MCF 10A (cell line): Measurements from ENCODE around the gene COQ8A. TPM values are rescaled to one million over a fixed set of nuclear protein-coding genes. Genes with fewer than 3 reads are reported as not detected.

ENCODE experiments used
- BruUV-seq: library from RNA; stranded (reverse); fragments of 400-500 nt; replicated peaks from 2 replicates; lab custom pipeline; 2021; lab: Mats Ljungman, UMichigan
- CTCF ChIA-PET: fragments of 300-600 bp; sonication (Branson Sonifier 250); formaldehyde crosslinking; extraction: SDS; loops from one replicate; lab custom pipeline; 2021; ENCODE audit warnings: antibody characterized with exemption, inconsistent platforms; lab: Yijun Ruan, JAX
- POLR2A ChIA-PET: fragments of 300-600, 350-650 bp; sonication (Branson Sonifier 250); formaldehyde crosslinking; extraction: SDS; loops from one replicate; lab custom pipeline; 2020; ENCODE audit warnings: antibody characterized with exemption, inconsistent platforms; lab: Yijun Ruan, JAX
- DNase-seq: peaks from one replicate; pipeline ENCODE4 v3.0.0-alpha.2; 2018; ENCODE audit not compliant: unreplicated experiment
- H3K27ac Mint-ChIP-seq: one replicate; pipeline ENCODE4 v1.8.0; 2022; ENCODE audit warnings: mild to moderate bottlenecking, low read depth, mixed read lengths; ENCODE audit not compliant: unreplicated experiment
- H3K27me3 Mint-ChIP-seq: one replicate; pipeline ENCODE4 v1.8.0; 2022; ENCODE audit warnings: mixed read lengths; ENCODE audit not compliant: insufficient read depth, unreplicated experiment
- H3K36me3 Mint-ChIP-seq: one replicate; pipeline ENCODE4 v1.8.0; 2022; ENCODE audit warnings: mild to moderate bottlenecking, moderate library complexity, mixed read lengths; ENCODE audit not compliant: insufficient read depth, unreplicated experiment
- H3K4me1 Mint-ChIP-seq: one replicate; pipeline ENCODE4 v1.8.0; 2022; ENCODE audit warnings: mixed read lengths; ENCODE audit not compliant: insufficient read depth, unreplicated experiment
- H3K4me3 Mint-ChIP-seq: one replicate; pipeline ENCODE4 v1.8.0; 2022; ENCODE audit warnings: mild to moderate bottlenecking, moderate library complexity, mixed read lengths; ENCODE audit not compliant: unreplicated experiment
- H3K9me3 Mint-ChIP-seq: one replicate; pipeline ENCODE4 v1.8.0; 2022; ENCODE audit warnings: mixed read lengths; ENCODE audit not compliant: unreplicated experiment
- CTCF ChIP-seq: fragments of 200-600 bp; IDR thresholded peaks from one replicate; pipeline ENCODE4 v1.8.0; 2022; ENCODE audit warnings: antibody characterized with exemption, mild to moderate bottlenecking; ENCODE audit not compliant: unreplicated experiment
- intact Hi-C: fragments of 100-400 bp; cut with micrococcal nuclease; formaldehyde crosslinking; loops from 2 replicates; pipeline ENCODE4 v1.14.1; 2022
- total RNA-seq: library from RNA; stranded (reverse); gene quantifications from 2 replicates; pipeline ENCODE4 v1.2.3, GENCODE V29; 2022

COQ8A gene
- total RNA-seq, 1 experiment from 2014 or later, result 26.4 TPM

- peaks cover 24% of the 10 kb centered on the region for H3K36me3 Mint-ChIP-seq
- POLR2A ChIA-PET, result interaction anchor here (0.5 kb wide), 1 partner anchor 47 kb away, joined by 5 read pairs; no protein-coding TSS in a partner anchor
- BruUV-seq, result no TSS peak
- CTCF ChIA-PET, result interaction anchor here (0.5 kb wide), 1 partner anchor 72 kb away, joined by 3 read pairs; no protein-coding TSS in a partner anchor
- intact Hi-C loops, result no loop called here
- no peak overlapping the region for H3K4me3 Mint-ChIP-seq
- H3K27me3 Mint-ChIP-seq, result no peaks in the 10 kb centered on the region
- no peak for DNase-seq
- H3K4me1 Mint-ChIP-seq, result no peaks in the 10 kb centered on the region
- H3K9me3 Mint-ChIP-seq, result peaks cover 10% of the 10 kb centered on the region
- no peak overlapping the region for H3K27ac Mint-ChIP-seq
- TF ChIP-seq CTCF, result no peak
Measured at GRCh38 chr1:226960944-226961765, 21.1 kb downstream of the COQ8A start.

- CTCF ChIA-PET, result interaction anchor here (0.6 kb wide), 1 partner anchor 879 kb away, joined by 3 read pairs; no protein-coding TSS in a partner anchor
- Mint-ChIP-seq H3K27ac (no peak overlapping the region), H3K9me3 (no peaks in the 10 kb centered on the region), H3K4me1 (peaks cover 7% of the 10 kb centered on the region), H3K27me3 (no peaks in the 10 kb centered on the region), H3K4me3 (no peak overlapping the region), H3K36me3 (peaks cover 33% of the 10 kb centered on the region)
- no peak for DNase-seq
- BruUV-seq, result no TSS peak
- POLR2A ChIA-PET, result no interaction called here
- intact Hi-C loops, result no loop called here
- TF ChIP-seq CTCF, result no peak
Measured at GRCh38 chr1:226962421-226963391, 22.6 kb downstream of the COQ8A start.

- Mint-ChIP-seq H3K27ac (no peak overlapping the region), H3K4me3 (no peak overlapping the region), H3K27me3 (no peaks in the 10 kb centered on the region), H3K4me1 (peaks cover 10% of the 10 kb centered on the region), H3K9me3 (no peaks in the 10 kb centered on the region), H3K36me3 (peaks cover 42% of the 10 kb centered on the region)
- TF ChIP-seq CTCF, result no peak
- no TSS peak for BruUV-seq
- no peak for DNase-seq
- POLR2A ChIA-PET, result interaction anchor here (0.6 to 1.7 kb wide), 2 partner anchors 24 to 506 kb away, joined by 3 to 4 read pairs; partner anchors contain the start of gene COQ8A
- intact Hi-C loops, result no loop called here
- CTCF ChIA-PET, result interaction anchor here (1.0 kb wide), 1 partner anchor 18 kb away, joined by 3 read pairs; no protein-coding TSS in a partner anchor
Measured at GRCh38 chr1:226964068-226964425, 24.0 kb downstream of the COQ8A start.
